MCF 10A (cell line): ENCODE results near the gene HS6ST1. TPM values are rescaled to one million over a fixed set of nuclear protein-coding genes. Genes with fewer than 3 reads are reported as not detected.

Experiments
- BruUV-seq: library from RNA; stranded (reverse); fragments of 400-500 nt; replicated peaks from 2 replicates; lab custom pipeline; 2021; lab: Mats Ljungman, UMichigan
- CTCF ChIA-PET: fragments of 300-600 bp; sonication (Branson Sonifier 250); formaldehyde crosslinking; extraction: SDS; loops from one replicate; lab custom pipeline; 2021; ENCODE audit warnings: antibody characterized with exemption, inconsistent platforms; lab: Yijun Ruan, JAX
- POLR2A ChIA-PET: fragments of 300-600, 350-650 bp; sonication (Branson Sonifier 250); formaldehyde crosslinking; extraction: SDS; loops from one replicate; lab custom pipeline; 2020; ENCODE audit warnings: antibody characterized with exemption, inconsistent platforms; lab: Yijun Ruan, JAX
- DNase-seq: peaks from one replicate; pipeline ENCODE4 v3.0.0-alpha.2; 2018; ENCODE audit not compliant: unreplicated experiment
- H3K27ac Mint-ChIP-seq: one replicate; pipeline ENCODE4 v1.8.0; 2022; ENCODE audit warnings: mild to moderate bottlenecking, low read depth, mixed read lengths; ENCODE audit not compliant: unreplicated experiment
- H3K27me3 Mint-ChIP-seq: one replicate; pipeline ENCODE4 v1.8.0; 2022; ENCODE audit warnings: mixed read lengths; ENCODE audit not compliant: insufficient read depth, unreplicated experiment
- H3K36me3 Mint-ChIP-seq: one replicate; pipeline ENCODE4 v1.8.0; 2022; ENCODE audit warnings: mild to moderate bottlenecking, moderate library complexity, mixed read lengths; ENCODE audit not compliant: insufficient read depth, unreplicated experiment
- H3K4me1 Mint-ChIP-seq: one replicate; pipeline ENCODE4 v1.8.0; 2022; ENCODE audit warnings: mixed read lengths; ENCODE audit not compliant: insufficient read depth, unreplicated experiment
- H3K4me3 Mint-ChIP-seq: one replicate; pipeline ENCODE4 v1.8.0; 2022; ENCODE audit warnings: mild to moderate bottlenecking, moderate library complexity, mixed read lengths; ENCODE audit not compliant: unreplicated experiment
- H3K9me3 Mint-ChIP-seq: one replicate; pipeline ENCODE4 v1.8.0; 2022; ENCODE audit warnings: mixed read lengths; ENCODE audit not compliant: unreplicated experiment
- intact Hi-C: fragments of 100-400 bp; cut with micrococcal nuclease; formaldehyde crosslinking; loops from 2 replicates; pipeline ENCODE4 v1.14.1; 2022
- total RNA-seq: library from RNA; stranded (reverse); gene quantifications from 2 replicates; pipeline ENCODE4 v1.2.3, GENCODE V29; 2022
- TF ChIP-seq, protein P1 (sequence below): fragments of 200-600 bp; IDR thresholded peaks from one replicate; pipeline ENCODE4 v1.8.0; 2022; ENCODE audit warnings: antibody characterized with exemption, mild to moderate bottlenecking; ENCODE audit not compliant: unreplicated experiment

Gene HS6ST1
- total RNA-seq, 1 experiment from 2014 or later = 9.6 TPM

DNA sequence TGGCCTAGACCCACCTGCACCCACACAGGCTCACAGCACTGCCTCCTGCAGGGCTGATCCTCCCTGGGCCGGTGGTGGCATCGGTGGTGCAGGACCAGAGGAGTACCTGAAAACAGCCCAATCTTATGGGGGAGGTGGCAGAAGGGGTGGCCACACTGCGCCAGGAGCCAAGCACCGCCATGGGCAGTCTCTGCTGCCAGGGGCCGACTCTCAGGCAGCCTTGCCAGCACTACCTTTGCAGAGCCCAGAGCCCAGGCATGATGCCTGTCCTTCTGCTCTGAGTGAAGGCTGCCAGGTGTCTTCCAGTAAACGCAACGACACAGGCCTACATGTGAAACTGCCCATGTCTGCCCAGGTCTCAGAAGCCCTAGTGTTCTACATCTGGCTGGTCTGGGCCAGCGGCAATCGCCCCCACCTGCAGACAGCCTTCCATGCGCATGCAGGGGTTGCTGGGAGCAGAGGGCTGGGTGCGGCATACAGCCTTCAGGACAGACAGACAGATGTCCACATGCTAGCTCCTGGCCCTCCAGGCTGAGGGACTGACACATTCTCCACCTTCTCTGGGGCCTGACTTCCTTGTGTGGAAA, 6.8 kb downstream of the HS6ST1 start:
- Mint-ChIP-seq H3K36me3 (peaks cover 6% of the 10 kb centered on the region), H3K27ac (no peak overlapping the region), H3K4me1 (peaks cover 18% of the 10 kb centered on the region), H3K4me3 (no peak overlapping the region), H3K9me3 (no peaks in the 10 kb centered on the region), H3K27me3 (no peaks in the 10 kb centered on the region)
- TF ChIP-seq, protein P1, sequence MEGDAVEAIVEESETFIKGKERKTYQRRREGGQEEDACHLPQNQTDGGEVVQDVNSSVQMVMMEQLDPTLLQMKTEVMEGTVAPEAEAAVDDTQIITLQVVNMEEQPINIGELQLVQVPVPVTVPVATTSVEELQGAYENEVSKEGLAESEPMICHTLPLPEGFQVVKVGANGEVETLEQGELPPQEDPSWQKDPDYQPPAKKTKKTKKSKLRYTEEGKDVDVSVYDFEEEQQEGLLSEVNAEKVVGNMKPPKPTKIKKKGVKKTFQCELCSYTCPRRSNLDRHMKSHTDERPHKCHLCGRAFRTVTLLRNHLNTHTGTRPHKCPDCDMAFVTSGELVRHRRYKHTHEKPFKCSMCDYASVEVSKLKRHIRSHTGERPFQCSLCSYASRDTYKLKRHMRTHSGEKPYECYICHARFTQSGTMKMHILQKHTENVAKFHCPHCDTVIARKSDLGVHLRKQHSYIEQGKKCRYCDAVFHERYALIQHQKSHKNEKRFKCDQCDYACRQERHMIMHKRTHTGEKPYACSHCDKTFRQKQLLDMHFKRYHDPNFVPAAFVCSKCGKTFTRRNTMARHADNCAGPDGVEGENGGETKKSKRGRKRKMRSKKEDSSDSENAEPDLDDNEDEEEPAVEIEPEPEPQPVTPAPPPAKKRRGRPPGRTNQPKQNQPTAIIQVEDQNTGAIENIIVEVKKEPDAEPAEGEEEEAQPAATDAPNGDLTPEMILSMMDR = no peak
- no TSS peak for BruUV-seq
- intact Hi-C loops = no loop called here
- ChIA-PET CTCF (no interaction called here), POLR2A (no interaction called here)
- DNase-seq = no peak

DNA sequence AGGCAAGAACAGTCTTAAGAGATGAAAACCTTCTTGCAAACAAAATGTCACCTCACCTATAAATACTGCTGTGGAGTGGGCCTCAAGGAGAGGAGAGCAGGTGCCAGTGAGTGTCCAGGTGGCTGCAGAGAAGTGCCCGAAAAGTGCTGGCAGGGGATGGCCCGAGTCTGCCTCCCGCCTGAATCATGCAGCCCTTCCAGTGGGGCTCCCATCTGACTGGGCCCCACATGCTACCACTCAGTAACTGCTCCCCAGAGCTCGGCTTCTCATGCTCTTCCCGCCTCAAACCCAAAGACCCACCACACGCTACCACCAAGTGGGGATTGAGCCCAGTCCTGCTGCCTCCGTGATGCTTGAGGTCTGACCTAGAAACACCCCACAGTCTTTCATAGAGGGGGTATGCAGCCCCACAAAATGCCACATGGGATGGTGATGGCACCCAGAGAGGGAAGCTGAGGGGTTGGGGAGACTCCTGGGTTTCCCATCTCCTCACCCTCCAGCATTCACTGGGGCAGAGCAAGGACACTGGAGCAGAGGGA, 7.4 kb downstream of the HS6ST1 start:
- Mint-ChIP-seq H3K36me3 (peaks cover 1% of the 10 kb centered on the region), H3K4me1 (peaks cover 17% of the 10 kb centered on the region), H3K27me3 (no peaks in the 10 kb centered on the region), H3K9me3 (no peaks in the 10 kb centered on the region), H3K27ac (no peak overlapping the region), H3K4me3 (no peak overlapping the region)
- DNase-seq = no peak
- TF ChIP-seq, protein P1 = no peak
- intact Hi-C loops = no loop called here
- BruUV-seq = no TSS peak
- ChIA-PET POLR2A (no interaction called here), CTCF (interaction anchor here (0.6 to 1.5 kb wide), 2 partner anchors 9 to 870 kb away, joined by 3 to 7 read pairs; no protein-coding TSS in a partner anchor)

DNA sequence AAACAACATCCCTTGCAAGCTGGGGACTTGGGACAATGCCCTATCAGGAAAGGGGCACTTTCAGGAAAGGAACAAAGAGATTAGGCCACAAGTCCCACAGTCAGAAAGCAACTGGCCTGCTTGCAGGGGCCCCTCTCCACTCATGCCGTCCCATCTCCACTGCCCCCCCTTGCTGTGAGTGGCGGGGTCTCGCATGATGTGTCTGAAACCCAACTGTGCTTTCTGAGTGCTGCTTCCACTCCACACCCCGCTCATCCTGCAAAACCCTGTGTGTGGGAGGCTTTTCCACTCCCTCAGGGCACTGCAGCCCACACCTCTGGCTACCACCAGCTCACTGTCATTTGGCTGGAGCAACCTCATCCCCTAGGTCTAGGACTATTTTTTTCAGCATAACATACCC, 7.9 kb downstream of the HS6ST1 start:
- H3K27me3 Mint-ChIP-seq = no peaks in the 10 kb centered on the region
- POLR2A ChIA-PET = no interaction called here
- H3K36me3 Mint-ChIP-seq = no peaks in the 10 kb centered on the region
- H3K27ac Mint-ChIP-seq = no peak overlapping the region
- intact Hi-C loops = no loop called here
- H3K9me3 Mint-ChIP-seq = no peaks in the 10 kb centered on the region
- peaks cover 22% of the 10 kb centered on the region for H3K4me1 Mint-ChIP-seq
- TF ChIP-seq, protein P1 = no peak
- CTCF ChIA-PET = interaction anchor here (0.6 to 1.5 kb wide), 3 partner anchors 10 to 871 kb away, joined by 3 to 7 read pairs (median 3); no protein-coding TSS in a partner anchor
- no peak for DNase-seq
- BruUV-seq = no TSS peak
- H3K4me3 Mint-ChIP-seq = no peak overlapping the region

DNA sequence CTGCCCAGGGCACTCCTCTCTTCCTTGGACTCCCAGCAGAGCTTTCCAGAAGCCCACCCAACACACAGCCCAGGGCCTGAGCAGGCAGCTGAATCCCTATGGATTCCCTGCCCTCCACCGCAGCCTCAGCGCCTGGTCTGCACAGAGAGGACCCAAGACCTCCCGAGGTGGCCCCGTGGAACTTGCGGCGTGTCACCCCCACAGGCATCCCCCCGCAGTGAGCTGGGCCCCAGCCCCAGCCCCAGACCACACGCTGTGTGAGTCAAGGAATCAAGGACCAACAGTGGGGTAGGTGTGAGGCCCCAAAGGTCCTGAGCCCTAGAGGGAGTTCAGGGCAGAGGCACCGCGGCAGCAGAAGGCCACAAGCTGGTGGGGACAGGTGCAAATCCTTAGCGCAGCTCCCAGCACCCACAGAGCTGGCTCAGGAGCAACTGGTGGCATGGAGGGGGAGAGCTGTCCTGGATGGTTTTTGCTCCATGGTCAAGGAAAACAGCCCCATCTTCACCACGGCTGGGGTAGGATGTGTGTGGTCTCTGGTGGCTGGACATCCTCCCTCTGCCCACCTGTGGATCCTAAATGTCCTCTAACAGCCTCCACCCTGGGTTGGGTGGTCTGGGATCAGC, 8.5 kb downstream of the HS6ST1 start:
- DNase-seq = no peak
- H3K9me3 Mint-ChIP-seq = no peaks in the 10 kb centered on the region
- CTCF ChIA-PET = interaction anchor here (0.6 to 1.5 kb wide), 4 partner anchors 10 to 871 kb away, joined by 3 to 7 read pairs (median 3); no protein-coding TSS in a partner anchor
- intact Hi-C loops = no loop called here
- H3K27me3 Mint-ChIP-seq = no peaks in the 10 kb centered on the region
- no peak overlapping the region for H3K4me3 Mint-ChIP-seq
- no peak overlapping the region for H3K27ac Mint-ChIP-seq
- peaks cover 23% of the 10 kb centered on the region for H3K4me1 Mint-ChIP-seq
- TF ChIP-seq, protein P1 = no peak
- POLR2A ChIA-PET = interaction anchor here (0.6 kb wide), 1 partner anchor 15 kb away, joined by 3 read pairs; no protein-coding TSS in a partner anchor
- no TSS peak for BruUV-seq
- H3K36me3 Mint-ChIP-seq = no peaks in the 10 kb centered on the region
